Measurements from ENCODE around the gene ZKSCAN7.
"Not testable (repeated sequence)": the region's sequence is repeated elsewhere in the genome, so short reads cannot be mapped to it uniquely, and the experiment has no call there.

The ZKSCAN7 gene

GRCh38 chr3:44530911-44531310, 24.1 kb upstream of the ZKSCAN7 start:
- in situ Hi-C loops (cut with MboI; ENCODE audit: low sequenced_read_pairs, unreplicated experiment) = loop anchor here (10.0 kb wide), 1 partner anchor 384 kb away; no protein-coding TSS in a partner anchor
- no peak for DNase-seq (ENCODE audit: low spot score)
- no peak for TF ChIP-seq CTCF (IDR thresholded peaks at IDR 0.05; ENCODE audit: borderline replicate concordance, control extremely low read depth, extremely low read depth, insufficient read depth, missing control alignments)

- in situ Hi-C loops (cut with MboI; ENCODE audit: low sequenced_read_pairs, unreplicated experiment) = loop anchor here (10.0 kb wide), 1 partner anchor 380 kb away; no protein-coding TSS in a partner anchor
- DNase-seq (ENCODE audit: low spot score) = not testable (repeated sequence)
Observed at GRCh38 chr3:44534659-44535058, 20.3 kb upstream of the ZKSCAN7 start.

- no peak for DNase-seq (ENCODE audit: low spot score)
- in situ Hi-C loops (cut with MboI; ENCODE audit: low sequenced_read_pairs, unreplicated experiment) = loop anchor here (10.0 kb wide), 1 partner anchor 379 kb away; no protein-coding TSS in a partner anchor
Observed at GRCh38 chr3:44535364-44535763, 19.6 kb upstream of the ZKSCAN7 start.

GRCh38 chr3:44544811-44545210, 10.2 kb upstream of the ZKSCAN7 start:
- DNase-seq (ENCODE audit: low spot score); in situ Hi-C loops (cut with MboI; ENCODE audit: low sequenced_read_pairs, unreplicated experiment): not testable (repeated sequence)

More at GRCh38 chr3:44535364-44535763, 19.6 kb upstream of the ZKSCAN7 start:
- no peak for TF ChIP-seq CTCF (IDR thresholded peaks at IDR 0.05; ENCODE audit: borderline replicate concordance, control extremely low read depth, extremely low read depth, insufficient read depth, missing control alignments)

GRCh38 chr3:44555723-44556122, 730 bp downstream of the ZKSCAN7 start:
- in situ Hi-C loops (cut with MboI; ENCODE audit: low sequenced_read_pairs, unreplicated experiment) = no loop called here
- TF ChIP-seq CTCF (IDR thresholded peaks at IDR 0.05; ENCODE audit: borderline replicate concordance, control extremely low read depth, extremely low read depth, insufficient read depth, missing control alignments) = no peak
- peak; percentile 29 for DNase-seq (ENCODE audit: low spot score)

- DNase-seq (ENCODE audit: low spot score) = no peak
- no peak for TF ChIP-seq CTCF (IDR thresholded peaks at IDR 0.05; ENCODE audit: borderline replicate concordance, control extremely low read depth, extremely low read depth, insufficient read depth, missing control alignments)
- in situ Hi-C loops (cut with MboI; ENCODE audit: low sequenced_read_pairs, unreplicated experiment) = no loop called here
Observed at GRCh38 chr3:44557074-44557473, 2.1 kb downstream of the ZKSCAN7 start.

GRCh38 chr3:44561076-44561475, 6.1 kb downstream of the ZKSCAN7 start:
- in situ Hi-C loops (cut with MboI; ENCODE audit: low sequenced_read_pairs, unreplicated experiment) = no loop called here
- DNase-seq (ENCODE audit: low spot score) = no peak
- no peak for TF ChIP-seq CTCF (IDR thresholded peaks at IDR 0.05; ENCODE audit: borderline replicate concordance, control extremely low read depth, extremely low read depth, insufficient read depth, missing control alignments)

GRCh38 chr3:44562147-44562546, 7.2 kb downstream of the ZKSCAN7 start:
- in situ Hi-C loops (cut with MboI; ENCODE audit: low sequenced_read_pairs, unreplicated experiment) = no loop called here
- TF ChIP-seq CTCF (IDR thresholded peaks at IDR 0.05; ENCODE audit: borderline replicate concordance, control extremely low read depth, extremely low read depth, insufficient read depth, missing control alignments) = no peak

More at GRCh38 chr3:44562147-44562546, 7.2 kb downstream of the ZKSCAN7 start:
- DNase-seq (ENCODE audit: low spot score) = no peak
